Upper lobe of left lung (tissue), 4 donors: ENCODE measurements around the gene DYNLT2.

Experiments used
- EP300 ChIP-seq, 4 donors: sonication (generic); formaldehyde crosslinking; IDR thresholded peaks; one replicate each; pipeline ENCODE4 v1.5.1; 2017; ENCODE audit warnings: antibody characterized with exemption in 4 of 4, control low read depth in 2 of 4
- POLR2A ChIP-seq, 4 donors: fragments of 450-650 bp; IDR thresholded peaks; one replicate each; pipeline ENCODE4 v1.5.1; 2016 to 2017; ENCODE audit warnings: antibody characterized with exemption in 4 of 4, mild to moderate bottlenecking in 2 of 4
- POLR2AphosphoS5 ChIP-seq, 2 donors: sonication (generic); formaldehyde crosslinking; IDR thresholded peaks; one replicate each; pipeline ENCODE4 v1.5.1; 2017; ENCODE audit warnings: antibody characterized with exemption in 2 of 2
- TF ChIP-seq, protein P1 (sequence below), 6 experiments: fragments of 450-650 bp in 4 of 6; fragments of 200-600 bp in 2 of 6; sonication (generic) in 2 of 6; IDR thresholded peaks; one replicate each; pipeline ENCODE4 v1.5.1; 2016 to 2019; ENCODE audit warnings: antibody characterized with exemption in 6 of 6

DNA sequence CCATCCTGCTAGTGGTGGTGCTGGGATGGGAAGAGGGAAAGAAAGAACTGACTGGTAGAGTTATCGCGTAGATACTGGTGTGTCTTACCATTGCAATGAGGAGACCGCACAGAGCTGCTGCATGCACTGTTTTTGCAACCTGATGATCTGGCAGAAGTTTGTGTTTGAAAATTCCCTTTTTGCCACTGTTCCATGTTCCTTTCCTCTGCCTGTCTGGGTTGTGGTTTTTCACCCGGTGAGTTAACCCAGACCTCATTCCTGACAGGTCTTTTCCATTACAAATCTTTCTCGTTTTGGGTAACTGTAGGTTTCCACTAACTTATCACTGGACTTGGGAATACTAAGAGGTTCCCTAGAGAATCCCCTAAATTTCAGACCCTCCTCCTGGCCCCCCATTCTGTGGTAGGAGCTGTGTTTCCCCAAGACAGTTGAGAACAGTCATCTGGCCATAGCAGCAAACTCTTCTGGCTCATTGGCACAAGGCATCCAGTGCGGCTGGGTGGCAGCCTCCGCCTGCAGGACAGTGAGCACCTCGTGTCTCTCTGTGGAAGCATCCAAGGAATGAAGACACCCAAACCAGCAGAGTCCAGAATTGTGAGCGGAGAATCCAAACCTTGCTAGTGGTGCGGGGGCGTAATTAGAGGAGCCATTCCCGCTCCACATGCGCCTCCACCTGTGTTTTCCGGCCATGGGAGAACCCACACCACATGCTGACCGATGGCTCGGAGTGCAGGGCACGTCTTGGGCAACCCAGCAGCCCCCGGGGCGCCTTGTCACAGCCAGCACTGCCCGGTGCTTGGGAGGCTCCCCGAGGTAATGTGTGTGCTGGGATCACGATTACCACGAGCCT, 32.8 kb upstream of the DYNLT2 start:
- TF ChIP-seq EP300 (IDR thresholded peaks at IDR 0.05) = no peak
- TF ChIP-seq, protein P1, sequence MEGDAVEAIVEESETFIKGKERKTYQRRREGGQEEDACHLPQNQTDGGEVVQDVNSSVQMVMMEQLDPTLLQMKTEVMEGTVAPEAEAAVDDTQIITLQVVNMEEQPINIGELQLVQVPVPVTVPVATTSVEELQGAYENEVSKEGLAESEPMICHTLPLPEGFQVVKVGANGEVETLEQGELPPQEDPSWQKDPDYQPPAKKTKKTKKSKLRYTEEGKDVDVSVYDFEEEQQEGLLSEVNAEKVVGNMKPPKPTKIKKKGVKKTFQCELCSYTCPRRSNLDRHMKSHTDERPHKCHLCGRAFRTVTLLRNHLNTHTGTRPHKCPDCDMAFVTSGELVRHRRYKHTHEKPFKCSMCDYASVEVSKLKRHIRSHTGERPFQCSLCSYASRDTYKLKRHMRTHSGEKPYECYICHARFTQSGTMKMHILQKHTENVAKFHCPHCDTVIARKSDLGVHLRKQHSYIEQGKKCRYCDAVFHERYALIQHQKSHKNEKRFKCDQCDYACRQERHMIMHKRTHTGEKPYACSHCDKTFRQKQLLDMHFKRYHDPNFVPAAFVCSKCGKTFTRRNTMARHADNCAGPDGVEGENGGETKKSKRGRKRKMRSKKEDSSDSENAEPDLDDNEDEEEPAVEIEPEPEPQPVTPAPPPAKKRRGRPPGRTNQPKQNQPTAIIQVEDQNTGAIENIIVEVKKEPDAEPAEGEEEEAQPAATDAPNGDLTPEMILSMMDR (IDR thresholded peaks at IDR 0.05) = no peak
- no peak for TF ChIP-seq POLR2A (IDR thresholded peaks at IDR 0.05)
- TF ChIP-seq POLR2AphosphoS5 (IDR thresholded peaks at IDR 0.05) = no peak
